Neural cell (in vitro differentiated cells): ENCODE measurements around the gene FZR1. TPM values are rescaled to one million over a fixed set of nuclear protein-coding genes. Genes with fewer than 3 reads are reported as not detected.

Experiments used
- H2AFZ ChIP-seq: fragments of 200-600, 300-800 bp; sonication (generic), shearing (Covaris generic); 2 replicates; pipeline ENCODE4 v1.6.0; 2014; ENCODE audit warnings: low read depth, mild to moderate bottlenecking, antibody characterized with exemption, low read length, moderate library complexity
- H3F3A ChIP-seq: fragments of 200-600 bp; shearing (Covaris generic); 2 replicates; pipeline ENCODE4 v1.6.1; 2016; ENCODE audit warnings: mild to moderate bottlenecking, moderate library complexity, mixed read lengths, antibody characterized with exemption, low read length; ENCODE audit not compliant: insufficient read depth, poor library complexity, severe bottlenecking
- H3K27ac ChIP-seq: fragments of 200-600, 300-800 bp; sonication (generic), shearing (Covaris generic); 2 replicates; pipeline ENCODE4 v1.5.1; 2014; ENCODE audit warnings: mild to moderate bottlenecking, low read length, moderate library complexity
- H3K27me3 ChIP-seq: fragments of 300-800, 200-600 bp; sonication (generic), shearing (Covaris generic); 2 replicates; pipeline ENCODE4 v1.6.0; 2014; ENCODE audit warnings: mild to moderate bottlenecking, low read depth, low read length, moderate library complexity; ENCODE audit not compliant: insufficient read depth
- H3K36me3 ChIP-seq: fragments of 300-800, 200-600 bp; sonication (generic), shearing (Covaris generic); 2 replicates; pipeline ENCODE4 v1.5.1; 2014; ENCODE audit warnings: mild to moderate bottlenecking, antibody characterized with exemption, low read length, moderate library complexity; ENCODE audit not compliant: insufficient read depth
- H3K4me2 ChIP-seq: fragments of 300-800, 200-600 bp; sonication (generic), shearing (Covaris generic); 2 replicates; pipeline ENCODE4 v1.6.0; 2014; ENCODE audit warnings: mild to moderate bottlenecking, low read length
- H3K4me3 ChIP-seq: fragments of 300-800, 200-600 bp; sonication (generic), shearing (Covaris generic); 2 replicates; pipeline ENCODE4 v1.5.1; 2014; ENCODE audit warnings: mild to moderate bottlenecking, low read length, moderate library complexity
- H3K79me2 ChIP-seq: fragments of 200-600 bp; shearing (Covaris generic); replicated peaks from 2 replicates; pipeline ENCODE4 v1.6.0; 2014; ENCODE audit warnings: mild to moderate bottlenecking, low read length, moderate library complexity; ENCODE audit not compliant: insufficient read depth
- H3K9ac ChIP-seq: fragments of 300-800, 200-600 bp; sonication (generic), shearing (Covaris generic); 2 replicates; pipeline ENCODE4 v1.6.1; 2016; ENCODE audit warnings: mild to moderate bottlenecking, low read length, mixed read lengths
- H3K9me2 ChIP-seq: fragments of 200-600 bp; shearing (Covaris generic); 2 replicates; pipeline ENCODE4 v1.6.1; 2016; ENCODE audit warnings: mild to moderate bottlenecking, low read length, mixed read lengths; ENCODE audit not compliant: insufficient read depth
- H3K9me3 ChIP-seq: fragments of 200-600, 300-800 bp; sonication (generic), shearing (Covaris generic); 2 replicates; pipeline ENCODE4 v1.6.1; 2016; ENCODE audit warnings: mild to moderate bottlenecking, mixed run types, low read length, moderate library complexity, mixed read lengths
- H4K20me1 ChIP-seq: fragments of 200-600 bp; shearing (Covaris generic); 2 replicates; pipeline ENCODE4 v1.6.1; 2016; ENCODE audit warnings: mild to moderate bottlenecking, mixed run types; ENCODE audit not compliant: insufficient read depth
- EP300 ChIP-seq: fragments of 450-650 bp; conservative IDR thresholded peaks from 2 replicates; pipeline ENCODE4 v1.6.1; 2014; ENCODE audit warnings: antibody characterized with exemption, mild to moderate bottlenecking, moderate library complexity; ENCODE audit not compliant: poor library complexity, severe bottlenecking
- EZH2 ChIP-seq: fragments of 200-600, 300-800 bp; shearing (Covaris generic), sonication (generic); IDR thresholded peaks from 2 replicates; pipeline ENCODE4 v1.6.1; 2014; ENCODE audit warnings: antibody characterized with exemption, low read length, borderline replicate concordance, mild to moderate bottlenecking; ENCODE audit not compliant: insufficient read depth, poor library complexity, severe bottlenecking
- MXI1 ChIP-seq: fragments of 450-650 bp; conservative IDR thresholded peaks from 2 replicates; pipeline ENCODE4 v1.6.1; 2014; ENCODE audit warnings: antibody characterized with exemption, mild to moderate bottlenecking; ENCODE audit not compliant: poor library complexity, severe bottlenecking
- POLR2AphosphoS5 ChIP-seq: IDR thresholded peaks from 2 replicates; pipeline ENCODE4 v1.6.1; 2012
- RAD21 ChIP-seq: fragments of 450-650 bp; conservative IDR thresholded peaks from 2 replicates; pipeline ENCODE4 v1.6.1; 2014; ENCODE audit warnings: antibody characterized with exemption, mild to moderate bottlenecking, moderate library complexity
- SMC3 ChIP-seq: fragments of 450-650 bp; conservative IDR thresholded peaks from 2 replicates; pipeline ENCODE4 v1.6.1; 2014; ENCODE audit warnings: antibody characterized with exemption, mild to moderate bottlenecking, moderate library complexity; ENCODE audit not compliant: poor library complexity
- TAF1 ChIP-seq: IDR thresholded peaks from 2 replicates; pipeline ENCODE4 v1.6.1; 2012; ENCODE audit warnings: low read depth
- polyA plus RNA-seq: library from polyadenylated mRNA; depleted of rRNA; stranded (reverse); fragments of >200 nt; gene quantifications from 2 replicates; pipeline ENCODE4 v1.2.3, GENCODE V29; 2014
- TF ChIP-seq, protein P1 (sequence below): fragments of 450-650 bp; IDR thresholded peaks from 2 replicates; pipeline ENCODE4 v1.5.1; 2014; ENCODE audit warnings: antibody characterized with exemption, mild to moderate bottlenecking, moderate library complexity; ENCODE audit not compliant: poor library complexity, severe bottlenecking
- TF ChIP-seq, protein P2 (sequence below): IDR thresholded peaks from 2 replicates; pipeline ENCODE4 v1.6.1; 2012; ENCODE audit warnings: borderline replicate concordance

The FZR1 gene
- polyA plus RNA-seq, 1 donor from 2014 or later: 55.7 TPM

DNA sequence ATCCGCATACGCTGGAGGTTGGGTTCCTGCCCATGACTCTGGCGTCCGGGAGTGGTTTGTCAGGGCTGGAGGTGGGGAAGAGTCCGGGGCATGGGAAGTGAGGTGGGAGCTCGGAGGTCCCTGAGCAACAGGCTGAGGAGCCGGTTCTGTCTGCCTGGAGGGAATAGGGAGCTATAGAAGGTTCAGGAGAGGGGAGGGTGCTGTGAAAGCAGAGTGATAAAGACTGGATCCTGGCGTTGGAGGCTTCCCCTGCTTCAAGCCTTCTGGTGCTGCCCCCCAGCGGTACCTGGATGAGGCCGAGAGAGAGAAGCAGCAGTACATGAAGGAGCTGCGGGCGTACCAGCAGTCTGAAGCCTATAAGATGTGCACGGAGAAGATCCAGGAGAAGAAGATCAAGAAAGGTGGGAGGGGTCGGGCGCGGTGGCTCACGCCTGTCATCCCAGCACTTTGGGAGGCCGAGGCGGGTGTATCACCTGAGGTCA is 69.2 kb downstream of the FZR1 start:
- Histone ChIP-seq H4K20me1 (no peaks in the 10 kb centered on the region), H3K4me2 (no peak overlapping the region), H3K4me3 (no peak overlapping the region), H2AFZ (no peak overlapping the region), H3K9me3 (no peaks in the 10 kb centered on the region), H3K27me3 (no peaks in the 10 kb centered on the region), H3K36me3 (no peaks in the 10 kb centered on the region), H3K27ac (no peak overlapping the region), H3K9me2 (no peaks in the 10 kb centered on the region), H3K79me2 (no peaks in the 10 kb centered on the region), H3F3A (no peaks in the 10 kb centered on the region), H3K9ac (no peak overlapping the region)
- TF ChIP-seq EZH2 (no peak), SMC3 (no peak), POLR2AphosphoS5 (no peak), MXI1 (no peak), TAF1 (no peak), EP300 (no peak), RAD21 (no peak)
- TF ChIP-seq, protein P1, sequence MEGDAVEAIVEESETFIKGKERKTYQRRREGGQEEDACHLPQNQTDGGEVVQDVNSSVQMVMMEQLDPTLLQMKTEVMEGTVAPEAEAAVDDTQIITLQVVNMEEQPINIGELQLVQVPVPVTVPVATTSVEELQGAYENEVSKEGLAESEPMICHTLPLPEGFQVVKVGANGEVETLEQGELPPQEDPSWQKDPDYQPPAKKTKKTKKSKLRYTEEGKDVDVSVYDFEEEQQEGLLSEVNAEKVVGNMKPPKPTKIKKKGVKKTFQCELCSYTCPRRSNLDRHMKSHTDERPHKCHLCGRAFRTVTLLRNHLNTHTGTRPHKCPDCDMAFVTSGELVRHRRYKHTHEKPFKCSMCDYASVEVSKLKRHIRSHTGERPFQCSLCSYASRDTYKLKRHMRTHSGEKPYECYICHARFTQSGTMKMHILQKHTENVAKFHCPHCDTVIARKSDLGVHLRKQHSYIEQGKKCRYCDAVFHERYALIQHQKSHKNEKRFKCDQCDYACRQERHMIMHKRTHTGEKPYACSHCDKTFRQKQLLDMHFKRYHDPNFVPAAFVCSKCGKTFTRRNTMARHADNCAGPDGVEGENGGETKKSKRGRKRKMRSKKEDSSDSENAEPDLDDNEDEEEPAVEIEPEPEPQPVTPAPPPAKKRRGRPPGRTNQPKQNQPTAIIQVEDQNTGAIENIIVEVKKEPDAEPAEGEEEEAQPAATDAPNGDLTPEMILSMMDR: no peak

DNA sequence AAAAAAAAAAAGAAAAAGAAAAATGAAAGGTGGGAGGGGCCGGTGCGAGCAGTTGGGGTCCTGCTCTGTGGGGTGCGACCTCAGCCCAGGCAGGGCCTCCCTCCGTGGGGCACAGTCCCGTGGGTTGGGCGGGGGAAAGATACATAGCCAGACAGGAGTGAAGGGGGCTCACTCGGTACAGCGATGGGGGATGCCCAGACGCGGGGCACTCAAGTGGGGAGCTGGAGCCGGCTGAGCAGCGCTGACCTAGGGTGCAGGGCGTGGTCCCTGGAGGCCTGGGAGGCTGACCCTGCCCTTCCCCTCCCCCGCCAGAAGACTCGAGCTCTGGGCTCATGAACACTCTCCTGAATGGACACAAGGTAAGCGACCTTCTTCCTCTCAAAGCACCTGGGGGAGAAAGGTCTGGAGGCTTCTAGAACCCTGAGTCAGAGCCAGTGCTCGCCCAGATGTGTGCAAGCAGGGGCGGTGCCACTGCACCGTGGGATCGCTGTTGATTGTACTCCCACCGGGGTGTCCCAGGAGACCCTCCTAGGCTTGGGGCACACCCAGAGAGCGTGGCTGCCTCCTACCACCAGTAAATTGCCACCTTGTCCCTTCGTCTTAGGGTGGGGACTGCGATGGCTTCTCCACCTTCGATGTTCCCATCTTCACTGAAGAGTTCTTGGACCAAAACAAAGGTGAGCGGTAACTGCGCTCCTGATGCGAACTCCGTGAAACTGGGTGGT is 70.0 kb downstream of the FZR1 start:
- H3K4me2 ChIP-seq: peak overlapping the region; percentile 30
- no peaks in the 10 kb centered on the region for H3K36me3 ChIP-seq
- H3K9ac ChIP-seq: peak overlapping the region; percentile 45

More for the DNA sequence above, 70.0 kb downstream of the FZR1 start:
- no peaks in the 10 kb centered on the region for H4K20me1 ChIP-seq
- no peaks in the 10 kb centered on the region for H3K27me3 ChIP-seq
- no peak overlapping the region for H3K27ac ChIP-seq
- no peaks in the 10 kb centered on the region for H3K79me2 ChIP-seq
- H3K4me3 ChIP-seq: peak overlapping the region; percentile 66
- TF ChIP-seq EZH2 (no peak), MXI1 (no peak), SMC3 (no peak), EP300 (no peak), POLR2AphosphoS5 (no peak), RAD21 (no peak), TAF1 (no peak)
- TF ChIP-seq, protein P1: no peak
- TF ChIP-seq, protein P2, sequence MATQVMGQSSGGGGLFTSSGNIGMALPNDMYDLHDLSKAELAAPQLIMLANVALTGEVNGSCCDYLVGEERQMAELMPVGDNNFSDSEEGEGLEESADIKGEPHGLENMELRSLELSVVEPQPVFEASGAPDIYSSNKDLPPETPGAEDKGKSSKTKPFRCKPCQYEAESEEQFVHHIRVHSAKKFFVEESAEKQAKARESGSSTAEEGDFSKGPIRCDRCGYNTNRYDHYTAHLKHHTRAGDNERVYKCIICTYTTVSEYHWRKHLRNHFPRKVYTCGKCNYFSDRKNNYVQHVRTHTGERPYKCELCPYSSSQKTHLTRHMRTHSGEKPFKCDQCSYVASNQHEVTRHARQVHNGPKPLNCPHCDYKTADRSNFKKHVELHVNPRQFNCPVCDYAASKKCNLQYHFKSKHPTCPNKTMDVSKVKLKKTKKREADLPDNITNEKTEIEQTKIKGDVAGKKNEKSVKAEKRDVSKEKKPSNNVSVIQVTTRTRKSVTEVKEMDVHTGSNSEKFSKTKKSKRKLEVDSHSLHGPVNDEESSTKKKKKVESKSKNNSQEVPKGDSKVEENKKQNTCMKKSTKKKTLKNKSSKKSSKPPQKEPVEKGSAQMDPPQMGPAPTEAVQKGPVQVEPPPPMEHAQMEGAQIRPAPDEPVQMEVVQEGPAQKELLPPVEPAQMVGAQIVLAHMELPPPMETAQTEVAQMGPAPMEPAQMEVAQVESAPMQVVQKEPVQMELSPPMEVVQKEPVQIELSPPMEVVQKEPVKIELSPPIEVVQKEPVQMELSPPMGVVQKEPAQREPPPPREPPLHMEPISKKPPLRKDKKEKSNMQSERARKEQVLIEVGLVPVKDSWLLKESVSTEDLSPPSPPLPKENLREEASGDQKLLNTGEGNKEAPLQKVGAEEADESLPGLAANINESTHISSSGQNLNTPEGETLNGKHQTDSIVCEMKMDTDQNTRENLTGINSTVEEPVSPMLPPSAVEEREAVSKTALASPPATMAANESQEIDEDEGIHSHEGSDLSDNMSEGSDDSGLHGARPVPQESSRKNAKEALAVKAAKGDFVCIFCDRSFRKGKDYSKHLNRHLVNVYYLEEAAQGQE: no peak
- H3K9me3 ChIP-seq: no peaks in the 10 kb centered on the region
- no peaks in the 10 kb centered on the region for H3K9me2 ChIP-seq
- no peak overlapping the region for H2AFZ ChIP-seq
- H3F3A ChIP-seq: no peaks in the 10 kb centered on the region
